DND-41 (cell line): ENCODE data around the gene TEDC2.

Experiments used
- ATAC-seq: fragments of 200-7000 bp; cut with Tn5 transposase; 3 replicates; pipeline ENCODE4 v1.9.1; 2021; ENCODE audit warnings: low read depth; ENCODE audit not compliant: insufficient read depth
- DNase-seq: peaks from one replicate; pipeline ENCODE4 v3.0.0-alpha.2; 2020
- H2AFZ ChIP-seq: 2 replicates; pipeline ENCODE4 v1.6.0; 2012; ENCODE audit warnings: low read depth, low read length
- H3K27ac ChIP-seq: 2 replicates; pipeline ENCODE4 v1.5.1; 2012; ENCODE audit warnings: low read length, inconsistent platforms
- H3K27me3 ChIP-seq: fragments of 200-600 bp; sonication (generic); 2 replicates; pipeline ENCODE4 v1.6.0; 2012; ENCODE audit warnings: low read length, mild to moderate bottlenecking, inconsistent platforms; ENCODE audit not compliant: insufficient read depth, poor library complexity
- H3K36me3 ChIP-seq: 2 replicates; pipeline ENCODE4 v1.5.1; 2012; ENCODE audit warnings: low read length, inconsistent platforms; ENCODE audit not compliant: insufficient read depth
- H3K4me1 ChIP-seq: 2 replicates; pipeline ENCODE4 v1.5.1; 2012; ENCODE audit warnings: mild to moderate bottlenecking, low read length; ENCODE audit not compliant: insufficient read depth
- H3K4me2 ChIP-seq: 2 replicates; pipeline ENCODE4 v1.6.0; 2012; ENCODE audit warnings: mild to moderate bottlenecking, moderate library complexity, low read length, inconsistent platforms; ENCODE audit not compliant: insufficient read depth
- H3K4me3 ChIP-seq, 2 experiments: fragments of 200-600 bp in 1 of 2; shearing (Covaris generic) in 1 of 2; 2 replicates each; pipeline ENCODE4 v1.5.1; 2012 to 2016; ENCODE audit warnings: inconsistent platforms in 2 of 2, low read length in 2 of 2, mild to moderate bottlenecking in 2 of 2, low read depth in 1 of 2, moderate library complexity in 1 of 2
- H3K79me2 ChIP-seq: 2 replicates; pipeline ENCODE4 v1.6.0; 2012; ENCODE audit warnings: low read length, inconsistent platforms; ENCODE audit not compliant: insufficient read depth
- H3K9ac ChIP-seq: 2 replicates; pipeline ENCODE4 v1.6.0; 2012; ENCODE audit warnings: low read depth, mild to moderate bottlenecking, inconsistent platforms, low read length, moderate library complexity
- H3K9me3 ChIP-seq: 2 replicates; pipeline ENCODE4 v1.5.1; 2012; ENCODE audit warnings: low read length, moderate library complexity, mild to moderate bottlenecking, inconsistent platforms; ENCODE audit not compliant: insufficient read depth, severe bottlenecking
- H4K20me1 ChIP-seq: 2 replicates; pipeline ENCODE4 v1.6.0; 2012; ENCODE audit warnings: low read length; ENCODE audit not compliant: insufficient read depth
- EZH2 ChIP-seq: IDR thresholded peaks from 3 replicates; pipeline ENCODE4 v1.6.1; 2012; ENCODE audit warnings: borderline replicate concordance, low read depth, mild to moderate bottlenecking, moderate library complexity, low read length, inconsistent platforms; ENCODE audit not compliant: severe bottlenecking
- TF ChIP-seq, protein P1 (sequence below): IDR thresholded peaks from 2 replicates; pipeline ENCODE4 v1.5.1; 2012; ENCODE audit warnings: borderline replicate concordance, low read length, moderate library complexity, mild to moderate bottlenecking; ENCODE audit not compliant: poor library complexity, severe bottlenecking; ENCODE audit errors: extremely low read depth

Gene TEDC2

DNA sequence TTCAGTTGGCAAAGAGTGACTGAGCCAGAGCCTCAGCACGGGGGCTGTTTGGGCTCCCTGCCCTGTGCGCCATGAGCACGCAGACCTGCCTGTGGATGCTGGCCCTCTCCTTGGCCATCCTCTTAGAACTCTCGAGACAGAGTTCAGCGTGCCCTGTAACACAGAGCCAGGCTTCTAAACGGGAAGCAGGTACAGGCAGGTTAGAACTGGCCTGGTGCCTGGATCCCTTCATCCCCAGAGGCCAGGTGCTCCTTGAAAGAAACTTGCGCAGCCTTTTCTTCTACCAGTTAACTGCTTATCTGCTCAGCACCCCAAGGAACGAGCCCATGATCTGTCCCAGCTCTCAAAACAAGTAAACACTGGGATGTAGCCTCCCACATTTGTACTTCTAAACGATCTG is 23.8 kb upstream of the TEDC2 start:
- TF ChIP-seq, protein P1, sequence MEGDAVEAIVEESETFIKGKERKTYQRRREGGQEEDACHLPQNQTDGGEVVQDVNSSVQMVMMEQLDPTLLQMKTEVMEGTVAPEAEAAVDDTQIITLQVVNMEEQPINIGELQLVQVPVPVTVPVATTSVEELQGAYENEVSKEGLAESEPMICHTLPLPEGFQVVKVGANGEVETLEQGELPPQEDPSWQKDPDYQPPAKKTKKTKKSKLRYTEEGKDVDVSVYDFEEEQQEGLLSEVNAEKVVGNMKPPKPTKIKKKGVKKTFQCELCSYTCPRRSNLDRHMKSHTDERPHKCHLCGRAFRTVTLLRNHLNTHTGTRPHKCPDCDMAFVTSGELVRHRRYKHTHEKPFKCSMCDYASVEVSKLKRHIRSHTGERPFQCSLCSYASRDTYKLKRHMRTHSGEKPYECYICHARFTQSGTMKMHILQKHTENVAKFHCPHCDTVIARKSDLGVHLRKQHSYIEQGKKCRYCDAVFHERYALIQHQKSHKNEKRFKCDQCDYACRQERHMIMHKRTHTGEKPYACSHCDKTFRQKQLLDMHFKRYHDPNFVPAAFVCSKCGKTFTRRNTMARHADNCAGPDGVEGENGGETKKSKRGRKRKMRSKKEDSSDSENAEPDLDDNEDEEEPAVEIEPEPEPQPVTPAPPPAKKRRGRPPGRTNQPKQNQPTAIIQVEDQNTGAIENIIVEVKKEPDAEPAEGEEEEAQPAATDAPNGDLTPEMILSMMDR, result no peak
- no peak for TF ChIP-seq EZH2
- Histone ChIP-seq H3K36me3 (peaks cover 93% of the 10 kb centered on the region), H3K27me3 (no peaks in the 10 kb centered on the region), H3K9me3 (no peaks in the 10 kb centered on the region), H3K4me2 (no peak overlapping the region), H3K27ac (no peak overlapping the region), H3K79me2 (peaks cover 49% of the 10 kb centered on the region), H2AFZ (no peak overlapping the region), H3K4me1 (peaks cover 21% of the 10 kb centered on the region), H3K9ac (no peak overlapping the region), H3K4me3 (no peak overlapping the region), H4K20me1 (peaks cover 53% of the 10 kb centered on the region)
- DNase-seq (no peak), ATAC-seq (no peak)

DNA sequence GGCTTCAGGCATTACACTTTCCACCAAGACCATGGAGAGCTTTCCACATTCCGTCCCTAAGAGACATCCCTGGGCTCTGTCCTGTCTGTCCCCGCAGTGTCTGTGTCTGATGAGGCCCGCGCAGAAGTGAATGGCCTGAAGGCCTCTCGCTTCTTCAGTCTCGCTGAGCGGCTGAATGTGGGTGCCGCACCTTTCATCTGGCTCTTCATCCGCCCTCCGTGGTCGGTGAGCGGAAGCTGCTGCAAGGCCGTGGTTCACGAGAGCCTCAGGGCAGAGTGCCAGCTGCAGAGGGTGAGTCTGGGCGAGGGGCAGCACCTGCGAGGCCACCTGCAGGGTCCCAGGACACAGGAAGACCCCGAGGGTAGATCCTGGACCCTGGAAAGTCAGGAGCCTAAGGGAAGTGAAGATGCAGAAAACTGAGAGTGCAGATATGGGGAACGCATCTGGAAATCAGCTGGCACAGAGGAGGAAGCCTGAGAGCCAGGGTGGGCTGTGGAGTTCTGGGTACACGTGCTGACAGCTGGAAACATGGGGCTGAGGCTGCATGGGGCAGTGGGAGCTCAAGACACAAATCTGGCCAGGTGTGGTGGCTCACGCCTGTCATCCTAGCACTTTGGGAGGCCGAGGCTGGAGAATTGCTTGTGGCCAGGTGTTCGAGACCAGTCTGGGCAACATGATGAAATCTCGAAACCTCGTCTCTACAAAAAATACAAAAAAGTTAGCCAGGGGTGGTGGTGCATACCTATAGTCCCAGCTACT is 22.7 kb upstream of the TEDC2 start:
- Histone ChIP-seq H3K27me3 (no peaks in the 10 kb centered on the region), H2AFZ (no peak overlapping the region), H3K4me1 (peaks cover 10% of the 10 kb centered on the region), H3K79me2 (peaks cover 39% of the 10 kb centered on the region), H3K9me3 (no peaks in the 10 kb centered on the region), H3K27ac (no peak overlapping the region), H3K36me3 (peaks cover 87% of the 10 kb centered on the region), H4K20me1 (peaks cover 46% of the 10 kb centered on the region), H3K4me2 (no peak overlapping the region), H3K4me3 (no peak overlapping the region), H3K9ac (no peak overlapping the region)
- ATAC-seq (no peak), DNase-seq (no peak)
- TF ChIP-seq EZH2, result no peak
- TF ChIP-seq, protein P1, result no peak

DNA sequence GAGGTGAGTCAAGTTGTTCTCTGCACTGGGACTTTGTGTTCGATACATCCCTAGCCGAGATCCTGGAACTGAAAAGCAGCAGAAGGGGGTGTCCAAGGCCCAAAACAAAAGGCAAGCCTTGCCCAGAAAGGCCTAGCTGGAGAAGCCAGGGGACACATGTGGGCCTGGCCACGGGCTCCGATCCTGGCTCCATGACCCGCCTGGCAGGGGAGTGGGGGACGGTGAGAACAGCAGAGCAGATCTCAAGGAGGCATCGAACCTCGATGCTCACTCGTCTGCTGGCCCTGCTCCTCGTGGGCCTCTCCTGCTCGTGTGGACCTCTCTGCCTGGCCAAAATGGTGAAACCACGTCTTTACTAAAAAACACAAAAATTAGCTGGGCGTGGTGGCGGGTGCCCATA is 21.8 kb upstream of the TEDC2 start:
- no peak for ATAC-seq
- Histone ChIP-seq H3K36me3 (peaks cover 79% of the 10 kb centered on the region), H3K79me2 (peaks cover 30% of the 10 kb centered on the region), H3K4me1 (peaks cover 1% of the 10 kb centered on the region; the same call in 1 of the 2 replicates), H3K9me3 (no peaks in the 10 kb centered on the region), H3K4me3 (no peak overlapping the region), H3K27ac (no peak overlapping the region), H3K4me2 (no peak overlapping the region), H3K9ac (no peak overlapping the region), H2AFZ (no peak overlapping the region), H3K27me3 (no peaks in the 10 kb centered on the region), H4K20me1 (peaks cover 37% of the 10 kb centered on the region)
- DNase-seq, result no peak
- TF ChIP-seq EZH2, result no peak
- TF ChIP-seq, protein P1, result no peak
